Thoracic aorta (tissue), 2 donors: ENCODE measurements around the gene MCF2L. TPM values are rescaled to one million over a fixed set of nuclear protein-coding genes. Genes with fewer than 3 reads are reported as not detected.
"Not testable (repeated sequence)": the region's sequence is repeated elsewhere in the genome, so short reads cannot be mapped to it uniquely, and the experiment has no call there.

Experiments used
- ATAC-seq: fragments of 150-250 bp; one replicate; pipeline ENCODE4 v1.8.0; 2017; ENCODE audit warnings: low read depth; ENCODE audit not compliant: insufficient number of reproducible peaks, low FRiP score
- DNase-seq: peaks from one replicate; pipeline ENCODE4 v3.0.0-alpha.2; 2020; ENCODE audit warnings: low spot score
- H3K27ac ChIP-seq, 2 donors: fragments of 200-600 bp; sonication (generic); 1 replicate in 1 of 2; 2 replicates in 1 of 2; pipeline ENCODE4 v1.5.1; 2016; ENCODE audit warnings: mild to moderate bottlenecking in 2 of 2, moderate library complexity in 2 of 2
- H3K27me3 ChIP-seq: fragments of 200-600 bp; sonication (generic); replicated peaks from 2 replicates; pipeline ENCODE4 v1.6.0; 2016; ENCODE audit warnings: mild to moderate bottlenecking; ENCODE audit not compliant: insufficient read depth
- H3K36me3 ChIP-seq: fragments of 200-600 bp; sonication (generic); one replicate; pipeline ENCODE4 v1.5.1; 2016
- H3K4me1 ChIP-seq, 2 donors: fragments of 200-600 bp; sonication (generic); 1 replicate in 1 of 2; 2 replicates in 1 of 2; pipeline versions ENCODE4 v1.5.1 to v1.6.0; 2016; ENCODE audit warnings: low read depth in 2 of 2, mild to moderate bottlenecking in 1 of 2; ENCODE audit not compliant: control insufficient read depth in 1 of 2
- H3K4me3 ChIP-seq: fragments of 200-600 bp; sonication (generic); 2 replicates; pipeline ENCODE4 v1.5.1; 2016; ENCODE audit warnings: mild to moderate bottlenecking
- H3K9me3 ChIP-seq: fragments of 200-600 bp; sonication (generic); 2 replicates; pipeline ENCODE4 v1.5.1; 2016
- CTCF ChIP-seq: fragments of 200-600 bp; sonication (generic); IDR thresholded peaks from one replicate; pipeline ENCODE4 v1.5.1; 2019; ENCODE audit warnings: antibody characterized with exemption
- total RNA-seq, 2 donors: library from RNA; depleted of rRNA; stranded (reverse); fragments of >200 nt; gene quantifications; one replicate each; pipeline versions ENCODE4 v1.1.0 to v1.2.3, GENCODE V29; 2016

Gene MCF2L
- total RNA-seq, 2 donors from 2014 or later: 34.9 to 49.2 TPM

GRCh38 chr13:113110048-113110851, 141.2 kb downstream of the MCF2L start:
- ATAC-seq: no peak

GRCh38 chr13:113110852-113111315, 141.9 kb downstream of the MCF2L start:
- H3K27ac ChIP-seq: no peak overlapping the region
- peaks cover 3% of the 10 kb centered on the region for H3K27me3 ChIP-seq
- no peak for TF ChIP-seq CTCF
- H3K4me1 ChIP-seq: peaks cover 0 to 14% of the 10 kb centered on the region in 2 donors
- H3K4me3 ChIP-seq: peak overlapping the region; percentile 69
- ATAC-seq: no peak
- DNase-seq: no peak
- no peaks in the 10 kb centered on the region for H3K9me3 ChIP-seq
- no peaks in the 10 kb centered on the region for H3K36me3 ChIP-seq

More at GRCh38 chr13:113110048-113110851, 141.2 kb downstream of the MCF2L start:
- H3K27ac ChIP-seq: no peak overlapping the region
- H3K4me3 ChIP-seq: peak overlapping the region; percentile 69
- H3K36me3 ChIP-seq: no peaks in the 10 kb centered on the region
- no peak for TF ChIP-seq CTCF
- H3K9me3 ChIP-seq: no peaks in the 10 kb centered on the region
- no peak for DNase-seq
- peaks cover 3% of the 10 kb centered on the region for H3K27me3 ChIP-seq
- H3K4me1 ChIP-seq: peaks cover 0 to 14% of the 10 kb centered on the region in 2 donors

GRCh38 chr13:113111821-113112220, 142.8 kb downstream of the MCF2L start:
- not testable (repeated sequence) for H3K27ac ChIP-seq, H3K36me3 ChIP-seq, DNase-seq, H3K27me3 ChIP-seq, H3K9me3 ChIP-seq, H3K4me3 ChIP-seq, ATAC-seq
- H3K4me1 ChIP-seq: peaks cover 0 to 14% of the 10 kb centered on the region in 2 donors

- not testable (repeated sequence) for DNase-seq, ATAC-seq, H3K27ac ChIP-seq, H3K27me3 ChIP-seq, H3K36me3 ChIP-seq, H3K4me3 ChIP-seq, H3K9me3 ChIP-seq
- peaks cover 0 to 14% of the 10 kb centered on the region in 2 donors for H3K4me1 ChIP-seq
Measured at GRCh38 chr13:113112475-113112874, 143.5 kb downstream of the MCF2L start.

- peaks cover 0 to 14% of the 10 kb centered on the region in 2 donors for H3K4me1 ChIP-seq
- no peaks in the 10 kb centered on the region for H3K36me3 ChIP-seq
- no peak for TF ChIP-seq CTCF
- H3K9me3 ChIP-seq: no peaks in the 10 kb centered on the region
- no peak for ATAC-seq
- no peak for DNase-seq
- no peak overlapping the region for H3K4me3 ChIP-seq
- H3K27ac ChIP-seq: no peak overlapping the region
- peaks cover 3% of the 10 kb centered on the region for H3K27me3 ChIP-seq
Measured at GRCh38 chr13:113112893-113113845, 144.2 kb downstream of the MCF2L start.

- Histone ChIP-seq H3K9me3 (no peaks in the 10 kb centered on the region), H3K27me3 (peaks cover 3% of the 10 kb centered on the region), H3K36me3 (no peaks in the 10 kb centered on the region), H3K4me3 (no peak overlapping the region), H3K27ac (no peak overlapping the region), H3K4me1 (peaks cover 0 to 14% of the 10 kb centered on the region in 2 donors)
- ATAC-seq (no peak), DNase-seq (no peak)
- TF ChIP-seq CTCF: no peak
Measured at GRCh38 chr13:113113846-113114271, 144.8 kb downstream of the MCF2L start.
